Right lobe of liver (tissue), 6 donors: ENCODE measurements around the gene CCNI2. TPM values are rescaled to one million over a fixed set of nuclear protein-coding genes. Genes with fewer than 3 reads are reported as not detected.

ENCODE experiments used
- ATAC-seq, 4 donors: fragments of 200-7000 bp; cut with Tn5 transposase; one replicate each; pipeline ENCODE4 v1.9.1; 2020; ENCODE audit warnings: mild to moderate bottlenecking in 4 of 4, moderate library complexity in 4 of 4
- DNase-seq, 3 donors: peaks; one replicate each; pipeline ENCODE4 v3.0.0-alpha.2; 2020
- H3K27ac ChIP-seq, 3 donors: fragments of 200-600 bp; one replicate each; pipeline ENCODE4 v1.8.0; 2022
- H3K27me3 ChIP-seq, 2 donors: fragments of 200-600 bp; one replicate each; pipeline ENCODE4 v1.8.0; 2022
- H3K36me3 ChIP-seq, 4 donors: fragments of 200-600 bp; sonication (generic) in 1 of 4; one replicate each; pipeline versions ENCODE4 v1.5.1 to v1.8.0; 2017 to 2022; ENCODE audit warnings: control low read depth in 1 of 4
- H3K4me1 ChIP-seq, 4 donors: fragments of 200-600 bp; sonication (generic) in 1 of 4; one replicate each; pipeline versions ENCODE4 v1.5.1 to v1.8.0; 2017 to 2022; ENCODE audit warnings: control low read depth in 1 of 4
- H3K4me3 ChIP-seq, 3 donors: fragments of 200-600 bp; one replicate each; pipeline ENCODE4 v1.8.0; 2022
- H3K9me3 ChIP-seq, 4 donors: fragments of 200-600 bp; sonication (generic) in 1 of 4; one replicate each; pipeline versions ENCODE4 v1.5.1 to v1.8.0; 2017 to 2022; ENCODE audit warnings: control low read depth in 1 of 4
- POLR2A ChIP-seq: fragments of 450-650 bp; IDR thresholded peaks from one replicate; pipeline ENCODE4 v1.6.1; 2017; ENCODE audit warnings: antibody characterized with exemption, mild to moderate bottlenecking
- WGBS: methylation state at CpG from one replicate; pipeline ENCODE4 v1.1.6; 2018; ENCODE audit warnings: low coverage, low lambda C conversion rate; ENCODE audit not compliant: insufficient coverage; ENCODE audit errors: missing lambda C conversion rate; 5-methylcytosine and 5-hydroxymethylcytosine counted together
- intact Hi-C, 2 donors: fragments of 100-400 bp; cut with DNase I; formaldehyde crosslinking; loops; one replicate each; pipeline versions ENCODE4 v1.11.2 to v1.14.1; 2022
- total RNA-seq, 6 experiments: library from RNA; depleted of rRNA in 2 of 6; stranded (reverse); fragments of >200 nt in 2 of 6; fragmentation: NEBNext Ultra II Directional in 3 of 6; extraction: Animal tissue kit (Norgen Biotek cat#: 25700) in 3 of 6; gene quantifications; one replicate each; pipeline versions ENCODE4 v1.1.0 to v1.2.4, GENCODE V29; 2016 to 2023
- TF ChIP-seq, protein P1 (sequence below), 4 donors: fragments of 200-600 bp in 3 of 4; fragments of 450-650 bp in 1 of 4; IDR thresholded peaks; one replicate each; pipeline versions ENCODE4 v1.5.1 to v1.8.0; 2016 to 2022; ENCODE audit warnings: antibody characterized with exemption in 4 of 4, mild to moderate bottlenecking in 2 of 4
- donor health status: DM: no; HTN: yes; CAD: no.
- donor health status: DM: no; HTN: no; CAD: no.
- donor health status: DM: no; HTN: no; CAD: no.
- donor health status: DM: no; HTN: yes; CAD: no.
- donor health status: DM: no; HTN: yes; CAD: no.

Gene CCNI2
- total RNA-seq, 6 experiments from 2014 or later, result 0.11 TPM; not detected in 5

DNA sequence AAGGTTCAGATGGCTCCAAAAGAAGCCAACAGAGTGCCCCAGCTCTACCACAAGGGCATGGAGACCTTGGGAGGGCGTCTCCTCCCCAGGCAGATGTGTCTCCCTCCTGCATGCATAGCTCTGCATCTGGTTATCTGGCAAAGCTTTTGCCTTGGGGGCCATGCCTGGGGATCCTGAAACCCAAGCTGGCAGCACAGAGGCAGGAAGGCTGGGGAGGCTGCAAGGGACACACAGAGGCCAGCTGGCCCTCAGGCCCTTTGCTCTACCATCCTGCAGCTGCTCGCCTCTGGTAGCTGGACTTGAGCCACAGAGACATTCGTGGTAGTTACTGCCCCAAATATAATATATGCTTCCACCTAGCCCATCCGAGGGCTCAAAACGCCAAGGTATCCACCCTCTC lies 25.9 kb downstream of the CCNI2 start:
- ATAC-seq, result no peak
- Histone ChIP-seq H3K36me3 (no peaks in the 10 kb centered on the region), H3K27ac (no peak overlapping the region), H3K27me3 (no peaks in the 10 kb centered on the region), H3K4me1 (peaks cover 0 to 5% (median 0%) of the 10 kb centered on the region in 4 donors), H3K9me3 (no peaks in the 10 kb centered on the region), H3K4me3 (no peak overlapping the region)
- WGBS, result 100% methylated on average over 2 of the region's 5 CpGs
- TF ChIP-seq POLR2A, result no peak
- TF ChIP-seq, protein P1, sequence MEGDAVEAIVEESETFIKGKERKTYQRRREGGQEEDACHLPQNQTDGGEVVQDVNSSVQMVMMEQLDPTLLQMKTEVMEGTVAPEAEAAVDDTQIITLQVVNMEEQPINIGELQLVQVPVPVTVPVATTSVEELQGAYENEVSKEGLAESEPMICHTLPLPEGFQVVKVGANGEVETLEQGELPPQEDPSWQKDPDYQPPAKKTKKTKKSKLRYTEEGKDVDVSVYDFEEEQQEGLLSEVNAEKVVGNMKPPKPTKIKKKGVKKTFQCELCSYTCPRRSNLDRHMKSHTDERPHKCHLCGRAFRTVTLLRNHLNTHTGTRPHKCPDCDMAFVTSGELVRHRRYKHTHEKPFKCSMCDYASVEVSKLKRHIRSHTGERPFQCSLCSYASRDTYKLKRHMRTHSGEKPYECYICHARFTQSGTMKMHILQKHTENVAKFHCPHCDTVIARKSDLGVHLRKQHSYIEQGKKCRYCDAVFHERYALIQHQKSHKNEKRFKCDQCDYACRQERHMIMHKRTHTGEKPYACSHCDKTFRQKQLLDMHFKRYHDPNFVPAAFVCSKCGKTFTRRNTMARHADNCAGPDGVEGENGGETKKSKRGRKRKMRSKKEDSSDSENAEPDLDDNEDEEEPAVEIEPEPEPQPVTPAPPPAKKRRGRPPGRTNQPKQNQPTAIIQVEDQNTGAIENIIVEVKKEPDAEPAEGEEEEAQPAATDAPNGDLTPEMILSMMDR (IDR thresholded peaks at IDR 0.05), result no peak
- DNase-seq, result no peak
- intact Hi-C loops, result no loop called here

DNA sequence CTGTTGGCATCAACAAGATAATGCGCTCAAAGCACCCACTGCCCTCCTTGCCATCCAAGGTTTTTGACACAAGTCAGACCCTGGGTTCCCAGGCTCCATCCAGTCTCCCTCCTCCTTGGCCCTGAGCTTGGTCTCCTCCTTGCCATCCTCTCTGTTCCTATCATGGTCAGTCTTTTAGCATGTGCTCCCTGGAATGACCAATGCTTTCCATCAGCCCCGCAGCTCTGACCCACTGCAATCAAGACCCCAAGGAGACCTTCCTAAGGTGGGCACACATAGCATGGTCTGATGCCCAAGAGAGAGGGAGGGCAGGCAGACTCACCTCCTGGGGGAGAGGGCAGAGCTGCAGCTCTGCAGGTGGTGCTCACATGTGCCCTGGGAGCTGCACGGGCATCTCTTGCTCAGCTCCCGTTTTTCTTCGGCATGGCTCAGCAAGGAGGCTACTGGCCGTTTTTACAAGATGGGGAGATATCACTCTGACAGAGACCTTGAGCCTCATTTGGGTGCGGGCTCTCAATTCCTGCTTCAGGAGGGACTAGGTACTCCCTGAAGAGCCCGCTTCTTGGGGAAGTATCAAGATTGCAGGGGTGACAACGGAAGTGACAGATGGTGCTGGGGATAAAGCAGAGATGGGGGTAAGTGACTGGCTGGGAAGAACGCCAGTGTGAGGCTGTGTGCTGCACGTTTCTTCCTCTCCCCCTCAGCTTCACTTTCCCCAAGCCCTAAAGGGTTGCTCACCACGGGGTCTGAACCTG lies 26.6 kb downstream of the CCNI2 start:
- TF ChIP-seq, protein P1 (IDR thresholded peaks at IDR 0.05), result no peak
- no peak for TF ChIP-seq POLR2A
- Histone ChIP-seq H3K27me3 (no peaks in the 10 kb centered on the region), H3K4me3 (no peak overlapping the region), H3K36me3 (no peaks in the 10 kb centered on the region), H3K4me1 (peaks cover 0 to 5% (median 0%) of the 10 kb centered on the region in 4 donors), H3K27ac (no peak overlapping the region), H3K9me3 (no peaks in the 10 kb centered on the region)
- WGBS, result 85% methylated on average over 8 of the region's 12 CpGs
- ATAC-seq (no peak), DNase-seq (no peak)
- intact Hi-C loops, result no loop called here

DNA sequence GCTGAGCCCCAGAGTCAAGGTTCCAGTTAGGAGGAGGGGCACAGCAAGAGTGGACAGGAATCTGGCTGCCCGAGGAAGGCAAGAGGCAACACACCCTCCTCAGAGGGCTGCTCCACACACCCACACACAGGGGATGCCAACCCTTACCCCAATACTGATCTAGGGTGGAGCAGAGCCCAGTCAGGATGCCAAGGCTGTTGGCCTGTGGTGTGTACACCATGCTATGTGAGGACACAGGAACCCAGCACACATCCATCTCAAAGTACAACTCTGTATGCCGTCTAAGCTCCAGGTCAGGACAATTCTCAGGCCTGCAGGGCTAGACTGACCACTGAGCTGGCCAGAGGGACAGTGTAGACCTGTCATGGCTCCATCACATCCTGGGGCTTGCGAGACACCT lies 27.2 kb downstream of the CCNI2 start:
- no peak for ATAC-seq

DNA sequence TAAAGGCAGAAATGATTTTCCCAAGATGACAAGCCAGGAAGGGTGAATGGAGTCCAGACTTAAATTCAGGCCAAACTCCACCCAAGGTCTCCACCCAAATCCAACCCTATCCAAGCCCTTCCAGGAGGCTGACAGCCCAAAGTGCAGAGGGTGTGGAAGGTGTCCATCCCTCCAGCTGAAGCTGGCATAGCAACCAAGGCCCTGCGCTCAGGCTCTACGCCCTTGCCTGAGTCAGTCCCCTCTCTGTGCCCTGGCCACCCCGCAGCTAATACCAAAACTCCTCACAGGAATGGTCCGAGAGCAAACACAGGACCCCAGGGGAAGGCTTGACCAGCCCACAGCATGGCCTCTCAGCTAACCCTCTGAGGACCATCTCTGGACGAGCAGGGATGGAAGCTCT lies 27.7 kb downstream of the CCNI2 start:
- DNase-seq, result no peak
- 100% methylated on average over 1 of the region's 5 CpGs for WGBS
- Histone ChIP-seq H3K36me3 (no peaks in the 10 kb centered on the region), H3K27ac (no peak overlapping the region), H3K9me3 (no peaks in the 10 kb centered on the region), H3K4me1 (peaks cover 0 to 5% (median 0%) of the 10 kb centered on the region in 4 donors), H3K27me3 (no peaks in the 10 kb centered on the region), H3K4me3 (no peak overlapping the region)
- intact Hi-C loops, result no loop called here
- ATAC-seq, result no peak
- TF ChIP-seq, protein P1 (IDR thresholded peaks at IDR 0.05), result no peak
- TF ChIP-seq POLR2A, result no peak

More for the DNA sequence above, 27.2 kb downstream of the CCNI2 start:
- 100% methylated on average over 1 of the region's 3 CpGs for WGBS
- Histone ChIP-seq H3K4me1 (peaks cover 0 to 5% (median 0%) of the 10 kb centered on the region in 4 donors), H3K27me3 (no peaks in the 10 kb centered on the region), H3K9me3 (no peaks in the 10 kb centered on the region), H3K27ac (no peak overlapping the region), H3K4me3 (no peak overlapping the region), H3K36me3 (no peaks in the 10 kb centered on the region)
- TF ChIP-seq, protein P1 (IDR thresholded peaks at IDR 0.05), result no peak
- TF ChIP-seq POLR2A, result no peak
- intact Hi-C loops, result no loop called here
- no peak for DNase-seq
